Measurements from ENCODE around the gene PTPRB.

- no peak for TF ChIP-seq CTCF (IDR thresholded peaks at IDR 0.05)
- TF ChIP-seq EP300 (IDR thresholded peaks at IDR 0.05) = no peak
Observed at GRCh38 chr12:70639535-70639934, 2.3 kb upstream of the PTPRB start.

Measured in stomach (tissue), 4 donors.